Adrenal gland (tissue), 5 donors: ENCODE data around the gene GKN2.

Experiments
- CTCF ChIP-seq, 6 experiments: fragments of 450-650 bp in 4 of 6; fragments of 200-600 bp in 2 of 6; sonication (generic) in 1 of 6; IDR thresholded peaks; 1 replicate in 5 of 6; 2 replicates in 1 of 6; pipeline versions ENCODE4 v1.5.1 to v1.8.0; 2016 to 2021; ENCODE audit warnings: antibody characterized with exemption in 6 of 6, mild to moderate bottlenecking in 2 of 6, moderate library complexity in 1 of 6
- POLR2A ChIP-seq, 2 donors: fragments of 450-650 bp; IDR thresholded peaks; one replicate each; pipeline ENCODE4 v1.6.1; 2017; ENCODE audit warnings: antibody characterized with exemption in 2 of 2, mild to moderate bottlenecking in 2 of 2, moderate library complexity in 1 of 2
- donor health status: DM: no; HTN: no; CAD: no.

DNA sequence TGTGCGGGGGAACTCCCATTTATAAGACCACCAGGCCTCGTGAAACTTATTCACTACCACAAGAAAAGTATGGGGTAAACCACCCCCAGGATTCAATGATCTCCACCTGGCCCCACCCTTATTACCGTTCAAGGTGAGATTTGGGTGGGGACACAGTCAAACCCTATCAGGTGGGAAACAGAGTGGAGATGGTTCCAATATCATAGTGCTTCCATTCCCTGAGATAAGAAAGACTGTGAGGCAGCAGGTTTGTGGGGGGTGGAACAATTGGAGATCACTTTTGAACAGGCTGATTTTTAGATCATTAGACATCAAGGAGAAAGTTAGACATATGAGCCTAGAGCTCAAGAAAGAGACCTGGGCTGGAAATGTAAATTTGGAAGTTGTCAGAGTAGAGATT is 39.3 kb downstream of the GKN2 start:
- TF ChIP-seq CTCF (IDR thresholded peaks at IDR 0.05) (no peak), POLR2A (IDR thresholded peaks at IDR 0.05) (no peak)
